ENCODE measurements around the gene NTM.

NTM gene

GRCh38 chr11:131802440-131803115, 432.2 kb downstream of the NTM start:
- ATAC-seq = no peak
- DNase-seq = no peak

GRCh38 chr11:131807876-131808275, 437.5 kb downstream of the NTM start:
- ATAC-seq = no peak
- Mint-ChIP-seq H3K4me1 (no peaks in the 10 kb centered on the region), H3K9me3 (no peaks in the 10 kb centered on the region), H3K36me3 (ENCODE audit: low read depth) (no peaks in the 10 kb centered on the region), H3K27me3 (peaks cover 2% of the 10 kb centered on the region), H3K27ac (no peak overlapping the region), H3K4me3 (no peak overlapping the region)
- no peak for DNase-seq

More at GRCh38 chr11:131802440-131803115, 432.2 kb downstream of the NTM start:
- peaks cover 2% of the 10 kb centered on the region for H3K27me3 Mint-ChIP-seq
- no peak overlapping the region for H3K4me3 Mint-ChIP-seq
- no peaks in the 10 kb centered on the region for H3K36me3 Mint-ChIP-seq (ENCODE audit: low read depth)
- no peaks in the 10 kb centered on the region for H3K4me1 Mint-ChIP-seq
- no peak overlapping the region for H3K27ac Mint-ChIP-seq
- H3K9me3 Mint-ChIP-seq = no peaks in the 10 kb centered on the region

DNA sequence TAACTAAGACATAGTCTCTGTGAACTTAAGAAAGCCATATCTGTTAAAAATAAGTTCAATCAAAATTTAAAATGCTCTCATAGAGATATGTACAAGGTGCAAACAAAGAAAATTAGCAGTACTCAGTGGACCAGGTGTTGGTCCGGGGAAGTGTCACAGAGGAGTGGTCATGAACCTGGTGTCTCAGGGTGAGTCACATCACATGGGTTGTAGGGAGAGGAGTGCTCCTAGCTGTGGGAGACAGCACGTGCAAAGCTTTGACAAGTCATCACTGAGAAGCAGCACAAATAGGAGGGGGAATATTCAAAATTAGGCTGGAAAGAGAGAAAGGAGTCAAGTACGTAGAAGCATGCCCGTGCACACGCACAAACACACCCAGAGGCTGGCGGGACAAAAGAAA, 438.1 kb downstream of the NTM start:
- H3K36me3 Mint-ChIP-seq (ENCODE audit: low read depth) = no peaks in the 10 kb centered on the region
- H3K4me1 Mint-ChIP-seq = no peaks in the 10 kb centered on the region
- ATAC-seq (no peak), DNase-seq (no peak)
- no peaks in the 10 kb centered on the region for H3K9me3 Mint-ChIP-seq
- H3K4me3 Mint-ChIP-seq = no peak overlapping the region
- no peak overlapping the region for H3K27ac Mint-ChIP-seq
- peaks cover 2% of the 10 kb centered on the region for H3K27me3 Mint-ChIP-seq

DNA sequence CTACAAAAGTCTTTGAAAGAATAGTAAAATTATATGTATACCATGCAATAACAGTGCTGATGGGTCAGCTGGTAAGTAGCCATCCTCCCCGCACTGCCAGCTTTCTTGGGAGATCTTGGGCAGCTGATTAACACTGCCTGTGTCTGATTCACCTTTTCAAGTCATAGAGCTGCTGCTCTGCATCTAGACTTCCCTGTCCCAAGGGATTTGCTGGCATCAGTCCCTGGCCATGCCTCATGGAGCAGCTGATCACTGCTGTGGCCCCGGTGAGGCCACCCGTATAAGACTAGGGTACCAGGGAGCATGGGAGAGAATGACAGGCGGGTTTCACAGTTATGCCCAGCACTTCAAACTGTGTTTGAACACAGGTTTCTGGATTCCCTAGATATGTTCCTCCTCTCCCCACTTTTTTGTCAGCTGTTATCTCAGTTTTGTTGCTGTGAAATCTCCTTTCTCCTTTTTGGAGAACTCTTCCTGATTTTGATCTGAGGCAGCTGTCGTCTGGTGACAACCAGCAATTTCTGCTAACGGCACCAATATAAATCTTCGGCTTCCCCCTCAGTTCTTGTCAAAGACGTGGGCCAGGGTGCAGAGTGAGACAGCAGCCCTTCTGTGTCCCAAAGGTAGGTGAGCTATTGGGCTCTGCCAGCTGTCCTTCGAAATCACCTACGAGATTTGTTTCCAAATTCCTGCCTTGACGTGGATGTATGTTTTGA, 438.9 kb downstream of the NTM start:
- Mint-ChIP-seq H3K4me3 (no peak overlapping the region), H3K36me3 (ENCODE audit: low read depth) (no peaks in the 10 kb centered on the region), H3K27me3 (no peaks in the 10 kb centered on the region), H3K9me3 (no peaks in the 10 kb centered on the region), H3K27ac (no peak overlapping the region), H3K4me1 (no peaks in the 10 kb centered on the region)
- no peak for DNase-seq
- no peak for ATAC-seq

- H3K36me3 Mint-ChIP-seq (ENCODE audit: low read depth) = no peaks in the 10 kb centered on the region
- ATAC-seq = no peak
- H3K4me3 Mint-ChIP-seq = no peak overlapping the region
- H3K27me3 Mint-ChIP-seq = peaks cover 2% of the 10 kb centered on the region
- no peak for DNase-seq
- no peaks in the 10 kb centered on the region for H3K4me1 Mint-ChIP-seq
- H3K27ac Mint-ChIP-seq = no peak overlapping the region
- H3K9me3 Mint-ChIP-seq = no peaks in the 10 kb centered on the region
These were observed 440.1 kb downstream of the NTM start for GRCh38 chr11:131810541-131810940.

DNA sequence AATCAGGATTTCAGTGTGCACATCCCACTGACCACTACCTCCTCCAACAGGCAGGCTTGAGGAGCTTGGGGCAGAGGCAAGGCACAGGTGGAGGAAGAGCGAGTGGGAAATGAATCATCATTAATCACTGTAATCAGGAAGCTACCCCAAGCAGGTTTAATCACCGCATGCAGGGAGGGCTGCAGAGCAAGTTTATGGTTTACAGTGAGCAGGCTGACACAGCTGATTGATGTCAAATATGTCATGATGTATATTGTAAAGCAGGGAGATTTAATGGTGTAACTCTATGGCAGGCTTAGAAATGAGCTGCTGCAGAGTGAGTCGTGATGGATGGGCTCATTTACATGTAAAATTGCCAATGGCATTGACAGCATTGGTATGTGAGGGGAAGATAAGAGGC, 441.0 kb downstream of the NTM start:
- no peak overlapping the region for H3K4me3 Mint-ChIP-seq
- H3K9me3 Mint-ChIP-seq = no peaks in the 10 kb centered on the region
- DNase-seq = no peak
- H3K36me3 Mint-ChIP-seq (ENCODE audit: low read depth) = no peaks in the 10 kb centered on the region
- no peaks in the 10 kb centered on the region for H3K4me1 Mint-ChIP-seq
- no peak for ATAC-seq
- H3K27ac Mint-ChIP-seq = no peak overlapping the region
- H3K27me3 Mint-ChIP-seq = peaks cover 2% of the 10 kb centered on the region

DNA sequence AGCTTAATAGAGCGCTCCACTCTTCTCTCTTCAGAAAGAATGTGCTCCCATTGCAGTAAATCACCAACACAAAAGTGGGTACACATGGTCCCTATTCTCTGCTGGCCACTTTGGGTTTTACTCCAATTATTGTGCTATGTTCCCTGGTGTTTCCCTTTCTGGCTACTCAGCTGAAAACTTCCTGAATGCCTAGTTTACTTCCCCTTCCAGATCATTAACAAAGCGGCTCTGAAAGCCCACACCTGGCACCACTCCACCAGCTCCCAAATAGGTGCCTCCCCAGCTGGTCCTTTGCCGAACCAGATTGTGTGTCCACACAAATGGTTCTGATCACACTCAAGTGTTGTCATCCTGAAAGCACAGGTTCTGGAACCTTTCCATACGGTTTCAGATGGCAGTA, 443.7 kb downstream of the NTM start:
- Mint-ChIP-seq H3K4me1 (no peaks in the 10 kb centered on the region), H3K4me3 (no peak overlapping the region)
- ATAC-seq = no peak

DNA sequence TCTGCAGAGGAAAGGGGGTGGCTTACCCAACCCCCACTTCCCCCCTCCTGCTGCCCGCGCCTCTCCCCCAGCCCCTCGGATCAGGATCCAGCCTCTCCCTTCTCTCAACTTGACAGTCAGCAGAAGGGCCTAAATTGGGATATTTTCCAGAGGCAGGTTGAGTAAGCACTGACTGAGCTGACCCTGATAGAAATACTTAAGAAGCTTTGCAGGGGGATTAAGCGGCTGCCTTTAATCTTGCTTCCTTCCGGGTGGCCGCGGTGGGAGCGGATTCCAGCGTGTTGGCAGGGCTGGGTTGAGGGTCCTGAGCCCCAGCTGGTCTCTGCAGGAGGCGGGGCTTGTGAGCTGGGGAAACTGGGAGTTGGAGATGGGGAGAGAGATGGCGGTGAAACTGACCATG, 445.2 kb downstream of the NTM start:
- no peak overlapping the region for H3K4me3 Mint-ChIP-seq
- no peaks in the 10 kb centered on the region for H3K36me3 Mint-ChIP-seq (ENCODE audit: low read depth)
- no peak for ATAC-seq
- no peak overlapping the region for H3K27ac Mint-ChIP-seq
- no peaks in the 10 kb centered on the region for H3K9me3 Mint-ChIP-seq
- no peak for DNase-seq
- H3K27me3 Mint-ChIP-seq = peaks cover 2% of the 10 kb centered on the region
- H3K4me1 Mint-ChIP-seq = no peaks in the 10 kb centered on the region

More for the DNA sequence above, 443.7 kb downstream of the NTM start:
- Mint-ChIP-seq H3K27ac (no peak overlapping the region), H3K36me3 (ENCODE audit: low read depth) (no peaks in the 10 kb centered on the region), H3K27me3 (peaks cover 2% of the 10 kb centered on the region), H3K9me3 (no peaks in the 10 kb centered on the region)
- DNase-seq = no peak

DNA sequence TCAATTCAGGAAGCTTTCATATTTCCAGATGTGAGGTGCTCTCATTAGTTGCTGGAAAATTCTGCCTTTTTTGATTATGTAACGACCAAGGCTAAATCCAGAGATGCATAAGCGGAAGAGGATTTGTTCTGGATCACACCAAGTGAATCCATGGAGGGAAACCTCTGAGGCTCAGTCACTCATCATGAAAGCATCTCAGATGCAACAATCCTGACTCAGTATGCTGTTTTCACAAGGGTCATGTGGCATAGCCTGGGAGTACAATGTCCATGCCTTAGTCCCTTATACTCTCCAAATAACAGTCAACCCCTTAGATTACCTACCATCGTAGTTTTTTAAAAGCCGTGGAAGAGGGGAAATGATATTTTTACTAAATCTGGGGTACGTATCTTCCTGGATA, 445.6 kb downstream of the NTM start:
- H3K9me3 Mint-ChIP-seq = no peaks in the 10 kb centered on the region
- peaks cover 2% of the 10 kb centered on the region for H3K27me3 Mint-ChIP-seq
- DNase-seq (no peak), ATAC-seq (no peak)
- no peak overlapping the region for H3K27ac Mint-ChIP-seq
- H3K36me3 Mint-ChIP-seq (ENCODE audit: low read depth) = no peaks in the 10 kb centered on the region
- no peaks in the 10 kb centered on the region for H3K4me1 Mint-ChIP-seq
- H3K4me3 Mint-ChIP-seq = no peak overlapping the region

- no peaks in the 10 kb centered on the region for H3K9me3 Mint-ChIP-seq
- no peak overlapping the region for H3K4me3 Mint-ChIP-seq
- no peaks in the 10 kb centered on the region for H3K36me3 Mint-ChIP-seq (ENCODE audit: low read depth)
- ATAC-seq (no peak), DNase-seq (no peak)
- no peaks in the 10 kb centered on the region for H3K4me1 Mint-ChIP-seq
- no peak overlapping the region for H3K27ac Mint-ChIP-seq
- H3K27me3 Mint-ChIP-seq = peaks cover 2% of the 10 kb centered on the region
These were observed 447.3 kb downstream of the NTM start for GRCh38 chr11:131817687-131818188.

DNA sequence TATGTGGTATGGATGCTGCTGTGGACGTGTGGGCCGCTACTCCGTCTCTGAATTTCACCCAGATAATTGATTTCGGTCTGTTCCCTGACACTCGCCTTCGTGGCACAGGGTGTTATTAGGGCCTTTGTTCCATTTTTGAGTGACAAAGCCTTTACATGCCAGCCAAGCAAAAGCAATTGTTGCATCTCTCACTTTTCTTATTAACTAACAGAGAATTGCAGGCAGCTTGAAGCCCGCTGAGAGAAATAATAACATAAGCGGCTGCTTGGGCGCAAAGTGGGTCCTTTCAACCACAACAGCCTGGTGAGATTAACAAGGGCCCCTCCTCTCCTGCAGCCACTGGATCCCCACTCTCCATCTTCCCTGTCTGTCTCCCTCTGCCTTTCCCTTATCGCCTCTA, 449.4 kb downstream of the NTM start:
- no peaks in the 10 kb centered on the region for H3K4me1 Mint-ChIP-seq
- H3K4me3 Mint-ChIP-seq = no peak overlapping the region
- no peak overlapping the region for H3K27ac Mint-ChIP-seq
- H3K27me3 Mint-ChIP-seq = no peaks in the 10 kb centered on the region
- ATAC-seq = no peak
- no peak for DNase-seq
- H3K36me3 Mint-ChIP-seq (ENCODE audit: low read depth) = no peaks in the 10 kb centered on the region
- no peaks in the 10 kb centered on the region for H3K9me3 Mint-ChIP-seq

DNA sequence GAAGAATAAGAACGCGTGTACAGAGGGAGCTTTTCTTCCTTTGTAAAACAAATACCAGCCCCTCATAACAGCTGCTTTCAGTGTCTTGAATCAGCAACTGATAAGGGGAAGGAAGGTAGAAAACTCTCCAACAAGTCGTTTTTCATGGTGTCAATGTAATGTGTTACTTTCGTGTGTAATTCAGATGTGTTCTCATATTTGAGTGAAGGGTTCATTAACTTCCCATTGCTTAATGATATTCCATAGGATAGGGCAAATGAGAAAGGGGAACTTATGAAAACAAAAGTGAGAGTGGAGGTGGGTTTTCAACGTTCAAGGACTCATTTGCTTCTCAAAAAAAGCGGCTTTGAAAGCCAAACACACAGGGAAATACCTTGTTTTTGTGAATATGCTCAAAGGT, 452.1 kb downstream of the NTM start:
- Mint-ChIP-seq H3K36me3 (ENCODE audit: low read depth) (no peaks in the 10 kb centered on the region), H3K4me1 (no peaks in the 10 kb centered on the region), H3K4me3 (no peak overlapping the region), H3K27ac (no peak overlapping the region), H3K9me3 (no peaks in the 10 kb centered on the region), H3K27me3 (no peaks in the 10 kb centered on the region)
- DNase-seq (no peak), ATAC-seq (no peak)

GRCh38 chr11:131823772-131824171, 453.4 kb downstream of the NTM start:
- Mint-ChIP-seq H3K27ac (no peak overlapping the region), H3K27me3 (no peaks in the 10 kb centered on the region), H3K4me3 (no peak overlapping the region), H3K4me1 (no peaks in the 10 kb centered on the region), H3K9me3 (no peaks in the 10 kb centered on the region), H3K36me3 (ENCODE audit: low read depth) (no peaks in the 10 kb centered on the region)
- ATAC-seq = no peak
- DNase-seq = no peak

GRCh38 chr11:131824771-131825170, 454.4 kb downstream of the NTM start:
- Mint-ChIP-seq H3K27me3 (no peaks in the 10 kb centered on the region), H3K4me3 (no peak overlapping the region), H3K27ac (no peak overlapping the region), H3K36me3 (ENCODE audit: low read depth) (no peaks in the 10 kb centered on the region), H3K4me1 (no peaks in the 10 kb centered on the region), H3K9me3 (no peaks in the 10 kb centered on the region)
- DNase-seq (no peak), ATAC-seq (no peak)

GRCh38 chr11:131827430-131827829, 457.0 kb downstream of the NTM start:
- no peaks in the 10 kb centered on the region for H3K36me3 Mint-ChIP-seq (ENCODE audit: low read depth)
- H3K9me3 Mint-ChIP-seq = no peaks in the 10 kb centered on the region
- ATAC-seq = no peak
- H3K27ac Mint-ChIP-seq = no peak overlapping the region
- no peaks in the 10 kb centered on the region for H3K27me3 Mint-ChIP-seq
- H3K4me3 Mint-ChIP-seq = no peak overlapping the region
- H3K4me1 Mint-ChIP-seq = no peaks in the 10 kb centered on the region
- DNase-seq = no peak

All from activated naive CD8-positive, alpha-beta T cell treated with anti-CD3 and anti-CD28 coated beads, Interleukin-2, amount 50 U/mL, for 24 hours (primary cell).